Mucosa of descending colon (tissue), 3 donors: Measurements from ENCODE around the gene IER5L. TPM values are rescaled to one million over a fixed set of nuclear protein-coding genes. Genes with fewer than 3 reads are reported as not detected.
A peak's percentile ranks its signal among the peaks of the same experiment; 100 is the strongest.
"Not testable (repeated sequence)": the region's sequence is repeated elsewhere in the genome, so short reads cannot be mapped to it uniquely, and the experiment has no call there.

Source experiments
- ATAC-seq: fragments of 200-7000 bp; cut with Tn5 transposase; one replicate; pipeline ENCODE4 v1.9.1; 2020; ENCODE audit warnings: mild to moderate bottlenecking, moderate library complexity
- DNase-seq, 3 donors: peaks; one replicate each; pipeline ENCODE4 v3.0.0-alpha.2; 2020
- H3K36me3 ChIP-seq: fragments of 200-600 bp; one replicate; pipeline ENCODE4 v1.8.0; 2021; ENCODE audit warnings: low read depth, mild to moderate bottlenecking
- H3K4me1 ChIP-seq: fragments of 200-600 bp; one replicate; pipeline ENCODE4 v1.8.0; 2021; ENCODE audit warnings: low read depth, mild to moderate bottlenecking
- H3K4me3 ChIP-seq: fragments of 200-600 bp; one replicate; pipeline ENCODE4 v1.8.0; 2021; ENCODE audit warnings: mild to moderate bottlenecking
- H3K9me3 ChIP-seq: fragments of 200-600 bp; one replicate; pipeline ENCODE4 v1.8.0; 2021; ENCODE audit warnings: mild to moderate bottlenecking
- CTCF ChIP-seq: fragments of 200-600 bp; IDR thresholded peaks from one replicate; pipeline ENCODE4 v1.8.0; 2022; ENCODE audit warnings: antibody characterized with exemption, mild to moderate bottlenecking
- intact Hi-C, 2 donors: fragments of 100-400 bp; cut with DNase I in 1 of 2; cut with micrococcal nuclease in 1 of 2; formaldehyde crosslinking; loops; one replicate each; pipeline versions ENCODE4 v1.11.0 to v1.11.1; 2022; cut with DNase I, micrococcal nuclease
- total RNA-seq, 3 donors: library from RNA; stranded (reverse); fragmentation: NEBNext Ultra II Directional in 2 of 3; extraction: Animal tissue kit (Norgen Biotek cat#: 25700) in 2 of 3; gene quantifications; one replicate each; pipeline versions ENCODE4 v1.2.1 to v1.2.4, GENCODE V29; 2021 to 2023
- donor health status: DM: no; HTN: no; CAD: no; lungs with moderate emphysema.
- donor health status: DM: no; HTN: no; CAD: no.
- donor health status: DM: no; HTN: yes; CAD: no.

The IER5L gene
- total RNA-seq, 3 donors from 2014 or later = 5.8 to 8.2 (median 8.0) TPM

- Histone ChIP-seq H3K36me3 (no peaks in the 10 kb centered on the region), H3K4me1 (peaks cover 24% of the 10 kb centered on the region), H3K9me3 (no peaks in the 10 kb centered on the region), H3K4me3 (no peak overlapping the region)
- TF ChIP-seq CTCF = no peak
- intact Hi-C loops = loop anchor here (5.0 to 10.0 kb wide), 3 partner anchors 118 to 638 kb away; no protein-coding TSS in a partner anchor
- ATAC-seq = no peak
- no peak for DNase-seq
Measured at GRCh38 chr9:129136446-129137035, 41.5 kb downstream of the IER5L start.

GRCh38 chr9:129135476-129135875, 42.6 kb downstream of the IER5L start:
- no peak for TF ChIP-seq CTCF
- intact Hi-C loops = loop anchor here (5.0 to 10.0 kb wide), 3 partner anchors 119 to 639 kb away; no protein-coding TSS in a partner anchor
- DNase-seq = no peak
- Histone ChIP-seq H3K4me3 (no peak overlapping the region), H3K36me3 (no peaks in the 10 kb centered on the region), H3K9me3 (no peaks in the 10 kb centered on the region), H3K4me1 (peaks cover 15% of the 10 kb centered on the region)
- no peak for ATAC-seq

- Histone ChIP-seq H3K4me3 (no peak overlapping the region), H3K4me1 (peaks cover 3% of the 10 kb centered on the region), H3K36me3 (no peaks in the 10 kb centered on the region), H3K9me3 (no peaks in the 10 kb centered on the region)
- TF ChIP-seq CTCF = no peak
- intact Hi-C loops = loop anchor here (5.0 to 10.0 kb wide), 3 partner anchors 122 to 642 kb away; no protein-coding TSS in a partner anchor
- no peak for DNase-seq
- no peak for ATAC-seq
Measured at GRCh38 chr9:129133082-129133481, 45.0 kb downstream of the IER5L start.

GRCh38 chr9:129131300-129132145, 46.5 kb downstream of the IER5L start:
- H3K36me3 ChIP-seq = no peaks in the 10 kb centered on the region
- DNase-seq (peak; percentile 80 to 87 (median 85)), ATAC-seq (peak; percentile 98)
- peak; percentile 99 for TF ChIP-seq CTCF
- intact Hi-C loops = loop anchor here (5.0 to 10.0 kb wide), 3 partner anchors 123 to 643 kb away; no protein-coding TSS in a partner anchor
- H3K9me3 ChIP-seq = no peaks in the 10 kb centered on the region
- no peak overlapping the region for H3K4me3 ChIP-seq
- peaks cover 3% of the 10 kb centered on the region for H3K4me1 ChIP-seq

- no peak for ATAC-seq
- DNase-seq = no peak
- Histone ChIP-seq H3K4me1 (peaks cover 3% of the 10 kb centered on the region), H3K9me3 (no peaks in the 10 kb centered on the region), H3K4me3 (no peak overlapping the region), H3K36me3 (no peaks in the 10 kb centered on the region)
- intact Hi-C loops = loop anchor here (5.0 to 10.0 kb wide), 3 partner anchors 124 to 644 kb away; no protein-coding TSS in a partner anchor
- TF ChIP-seq CTCF = no peak
Measured at GRCh38 chr9:129130791-129131190, 47.3 kb downstream of the IER5L start.

- not testable (repeated sequence) for H3K4me3 ChIP-seq, H3K4me1 ChIP-seq, H3K9me3 ChIP-seq, H3K36me3 ChIP-seq, DNase-seq, ATAC-seq
- intact Hi-C loops = loop anchor here (5.0 to 10.0 kb wide), 3 partner anchors 125 to 645 kb away; no protein-coding TSS in a partner anchor
Measured at GRCh38 chr9:129130271-129130670, 47.8 kb downstream of the IER5L start.
